Measurements from ENCODE around the gene KCNJ4. TPM values are rescaled to one million over a fixed set of nuclear protein-coding genes. Genes with fewer than 3 reads are reported as not detected.

KCNJ4 gene
- total RNA-seq, 1 donor from 2014 or later = not detected

DNA sequence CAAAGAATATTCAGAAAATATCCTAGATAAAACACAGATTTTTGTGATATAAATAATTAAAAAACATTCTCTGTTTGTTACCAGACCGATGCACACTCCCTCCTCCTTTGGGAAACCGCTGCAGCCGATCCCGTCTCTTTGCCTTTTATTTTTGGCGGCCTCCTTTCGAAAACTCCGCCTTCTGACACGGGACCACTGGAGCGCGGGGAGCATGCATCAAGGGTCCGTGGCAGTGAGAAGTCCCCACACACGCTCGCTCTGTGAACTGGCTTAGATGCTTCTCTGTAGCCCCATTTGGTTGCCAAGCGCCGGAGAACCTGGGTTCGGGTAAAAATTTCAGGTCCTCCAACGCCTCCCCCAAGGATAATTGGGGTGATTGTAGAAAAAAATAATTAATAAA lies 34.1 kb upstream of the KCNJ4 start:
- no peaks in the 10 kb centered on the region for H3K27me3 ChIP-seq
- H3K4me3 ChIP-seq = no peak overlapping the region
- H3K27ac ChIP-seq = no peak overlapping the region
- H3K9me3 ChIP-seq = no peaks in the 10 kb centered on the region
- peaks cover 93 to 100% of the 10 kb centered on the region in 2 donors for H3K36me3 ChIP-seq
- no peak for TF ChIP-seq CTCF (IDR thresholded peaks at IDR 0.05)
- H3K4me1 ChIP-seq = peaks cover 2 to 5% of the 10 kb centered on the region in 2 donors
- no peak for DNase-seq (ENCODE audit: low spot score in 2 of 2)
- intact Hi-C loops (cut with DNase I) = no loop called here

GRCh38 chr22:38487946-38488345 lies 32.9 kb upstream of the KCNJ4 start:
- no peak for TF ChIP-seq CTCF (IDR thresholded peaks at IDR 0.05)
- DNase-seq (ENCODE audit: low spot score in 2 of 2) = no peak
- no peak overlapping the region for H3K27ac ChIP-seq
- no peaks in the 10 kb centered on the region for H3K27me3 ChIP-seq
- peaks cover 93 to 100% of the 10 kb centered on the region in 2 donors for H3K36me3 ChIP-seq
- intact Hi-C loops (cut with DNase I) = no loop called here
- peaks cover 2 to 5% of the 10 kb centered on the region in 2 donors for H3K4me1 ChIP-seq
- H3K9me3 ChIP-seq = no peaks in the 10 kb centered on the region
- no peak overlapping the region for H3K4me3 ChIP-seq

DNA sequence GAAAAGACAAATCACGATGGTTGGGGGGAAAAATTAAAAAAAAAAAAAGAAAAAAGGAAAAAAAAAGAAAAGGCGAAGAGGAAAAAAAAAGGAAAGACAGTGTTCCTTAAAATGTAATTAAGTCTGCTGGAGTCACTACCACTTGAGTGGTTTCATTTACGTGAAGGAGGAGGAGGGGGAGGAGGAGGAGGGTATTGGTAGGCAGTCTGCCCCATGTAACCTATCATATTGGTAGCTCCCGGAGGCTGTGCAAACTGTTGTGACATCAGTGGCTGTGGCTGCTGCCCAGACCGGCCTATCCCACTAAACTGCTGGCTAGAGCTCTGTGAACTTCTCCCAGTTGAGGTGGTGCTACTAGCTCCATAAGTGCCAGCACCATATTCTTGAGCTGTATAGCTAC lies 30.8 kb upstream of the KCNJ4 start:
- Histone ChIP-seq H3K4me1 (peaks cover 0 to 2% of the 10 kb centered on the region in 2 donors), H3K27ac (no peak overlapping the region), H3K27me3 (no peaks in the 10 kb centered on the region), H3K4me3 (no peak overlapping the region), H3K9me3 (no peaks in the 10 kb centered on the region), H3K36me3 (peaks cover 80 to 100% of the 10 kb centered on the region in 2 donors)
- intact Hi-C loops (cut with DNase I) = no loop called here
- DNase-seq (ENCODE audit: low spot score in 2 of 2) = no peak
- TF ChIP-seq CTCF (IDR thresholded peaks at IDR 0.05) = no peak

DNA sequence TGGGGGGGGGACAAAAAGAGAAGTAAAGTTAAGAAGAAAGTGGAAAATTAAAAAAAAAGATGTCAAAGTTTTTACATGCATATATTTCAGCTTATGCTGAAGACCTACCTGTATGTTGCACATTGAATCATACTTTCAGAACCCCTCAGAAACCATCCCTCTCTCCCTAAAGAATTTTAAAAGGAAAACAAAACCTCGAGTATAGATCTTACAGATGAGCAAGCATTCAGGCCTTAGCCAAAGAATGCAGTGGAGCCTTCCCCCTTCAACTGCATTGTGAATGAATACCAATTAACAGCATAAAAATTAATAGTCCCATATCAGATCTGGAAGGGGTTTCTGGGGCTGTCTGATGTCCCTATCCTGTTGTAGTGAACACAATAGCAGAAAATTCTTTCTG lies 29.2 kb upstream of the KCNJ4 start:
- peaks cover 66 to 95% of the 10 kb centered on the region in 2 donors for H3K36me3 ChIP-seq

DNA sequence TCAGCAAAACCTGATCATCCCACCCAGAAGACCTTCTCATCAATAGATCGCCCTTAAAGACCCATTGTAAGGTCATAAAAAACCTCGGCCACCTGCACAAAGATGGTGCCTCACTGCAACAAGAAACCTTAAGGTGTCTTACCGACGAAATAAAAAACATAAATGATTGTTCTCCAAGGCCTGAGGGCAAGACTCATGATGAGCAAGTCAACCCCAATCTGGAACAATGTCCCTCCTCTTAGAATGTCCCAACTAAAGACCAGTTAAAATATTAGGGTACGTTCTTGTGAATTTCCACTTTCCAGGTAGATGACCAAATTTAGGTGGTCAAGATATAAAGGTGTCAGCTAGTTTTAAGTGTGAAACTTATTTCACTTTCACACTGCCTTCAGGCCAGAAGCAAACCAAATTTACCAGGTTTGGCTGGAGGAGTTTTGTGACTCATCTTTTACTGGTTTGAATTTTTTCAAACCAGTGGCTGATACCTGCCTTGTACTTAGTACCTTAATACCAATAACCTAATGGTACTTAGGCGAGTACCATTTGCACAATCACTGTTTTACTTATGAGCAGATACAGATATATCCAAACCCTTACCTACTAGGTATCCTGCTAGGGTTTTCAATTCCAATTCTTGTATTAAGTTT lies 27.8 kb upstream of the KCNJ4 start:
- no peaks in the 10 kb centered on the region for H3K27me3 ChIP-seq
- DNase-seq (ENCODE audit: low spot score in 2 of 2) = no peak
- H3K9me3 ChIP-seq = no peaks in the 10 kb centered on the region
- peaks cover 53 to 81% of the 10 kb centered on the region in 2 donors for H3K36me3 ChIP-seq
- H3K27ac ChIP-seq = no peak overlapping the region
- TF ChIP-seq CTCF (IDR thresholded peaks at IDR 0.05) = no peak
- no peak overlapping the region for H3K4me3 ChIP-seq
- no peaks in the 10 kb centered on the region for H3K4me1 ChIP-seq
- intact Hi-C loops (cut with DNase I) = no loop called here

More for the DNA sequence above, 29.2 kb upstream of the KCNJ4 start:
- Histone ChIP-seq H3K27ac (no peak overlapping the region), H3K9me3 (no peaks in the 10 kb centered on the region), H3K4me3 (no peak overlapping the region), H3K4me1 (no peaks in the 10 kb centered on the region), H3K27me3 (no peaks in the 10 kb centered on the region)
- DNase-seq (ENCODE audit: low spot score in 2 of 2) = no peak
- intact Hi-C loops (cut with DNase I) = no loop called here
- no peak for TF ChIP-seq CTCF (IDR thresholded peaks at IDR 0.05)
